Measurements from ENCODE around the gene VARS2.

DNA sequence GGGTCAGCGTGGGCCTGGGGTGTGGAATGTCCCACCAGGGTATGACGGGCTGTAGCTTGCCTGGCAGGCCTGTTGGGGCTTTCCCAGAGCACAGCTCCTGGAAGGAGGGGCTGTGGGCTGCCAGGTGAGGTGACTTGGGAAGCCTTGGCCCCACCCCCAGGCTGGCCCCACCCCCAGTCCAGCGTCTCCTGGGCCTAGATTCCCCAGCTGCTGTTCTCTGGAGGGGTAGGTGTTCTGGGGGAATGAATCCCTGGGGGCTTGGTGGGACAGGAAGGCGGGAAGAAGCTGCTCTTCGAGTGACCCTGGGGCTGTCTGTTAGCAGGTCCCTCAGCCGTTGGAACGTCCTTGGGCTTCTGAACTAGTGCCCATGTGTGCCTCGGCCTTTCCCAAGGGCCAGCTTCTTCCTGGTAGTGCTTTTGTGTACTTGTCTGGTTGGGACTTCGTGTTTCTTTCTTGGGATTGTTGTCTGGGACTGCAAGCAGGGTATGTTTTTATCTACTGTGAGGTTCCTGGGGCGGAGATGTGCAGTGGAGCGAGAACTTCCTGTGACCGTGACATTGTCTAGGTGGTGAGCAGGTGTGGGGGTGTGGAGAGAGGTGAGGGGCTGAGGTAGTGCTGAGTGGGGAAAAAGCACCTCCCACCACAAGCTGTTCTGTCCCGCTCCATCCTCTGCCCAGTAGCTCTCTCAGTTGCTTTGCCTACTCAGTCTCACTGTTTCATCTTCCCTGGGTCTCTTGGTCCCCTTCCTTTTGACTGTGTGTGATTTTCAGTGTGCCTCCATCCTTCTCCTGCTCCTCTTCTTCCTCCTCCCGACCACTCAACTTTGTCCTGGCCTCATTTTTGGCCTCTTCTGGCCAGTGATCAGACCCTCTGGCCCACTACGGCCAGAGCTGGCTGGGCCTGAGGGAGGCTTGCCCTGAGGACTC is 31.0 kb upstream of the VARS2 start:
- TF ChIP-seq, protein P1, sequence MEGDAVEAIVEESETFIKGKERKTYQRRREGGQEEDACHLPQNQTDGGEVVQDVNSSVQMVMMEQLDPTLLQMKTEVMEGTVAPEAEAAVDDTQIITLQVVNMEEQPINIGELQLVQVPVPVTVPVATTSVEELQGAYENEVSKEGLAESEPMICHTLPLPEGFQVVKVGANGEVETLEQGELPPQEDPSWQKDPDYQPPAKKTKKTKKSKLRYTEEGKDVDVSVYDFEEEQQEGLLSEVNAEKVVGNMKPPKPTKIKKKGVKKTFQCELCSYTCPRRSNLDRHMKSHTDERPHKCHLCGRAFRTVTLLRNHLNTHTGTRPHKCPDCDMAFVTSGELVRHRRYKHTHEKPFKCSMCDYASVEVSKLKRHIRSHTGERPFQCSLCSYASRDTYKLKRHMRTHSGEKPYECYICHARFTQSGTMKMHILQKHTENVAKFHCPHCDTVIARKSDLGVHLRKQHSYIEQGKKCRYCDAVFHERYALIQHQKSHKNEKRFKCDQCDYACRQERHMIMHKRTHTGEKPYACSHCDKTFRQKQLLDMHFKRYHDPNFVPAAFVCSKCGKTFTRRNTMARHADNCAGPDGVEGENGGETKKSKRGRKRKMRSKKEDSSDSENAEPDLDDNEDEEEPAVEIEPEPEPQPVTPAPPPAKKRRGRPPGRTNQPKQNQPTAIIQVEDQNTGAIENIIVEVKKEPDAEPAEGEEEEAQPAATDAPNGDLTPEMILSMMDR (IDR thresholded peaks at IDR 0.05) = no peak
- TF ChIP-seq EP300 (IDR thresholded peaks at IDR 0.05) (no peak), POLR2A (IDR thresholded peaks at IDR 0.05) (no peak)

Data from gastroesophageal sphincter (tissue), 3 donors.